Measurements from ENCODE around the gene CHRND. TPM values are rescaled to one million over a fixed set of nuclear protein-coding genes. Genes with fewer than 3 reads are reported as not detected.

Gene CHRND
- total and polyA plus RNA-seq, 3 donors from 2014 or later, result 0.16 to 0.63 (median 0.56) TPM

DNA sequence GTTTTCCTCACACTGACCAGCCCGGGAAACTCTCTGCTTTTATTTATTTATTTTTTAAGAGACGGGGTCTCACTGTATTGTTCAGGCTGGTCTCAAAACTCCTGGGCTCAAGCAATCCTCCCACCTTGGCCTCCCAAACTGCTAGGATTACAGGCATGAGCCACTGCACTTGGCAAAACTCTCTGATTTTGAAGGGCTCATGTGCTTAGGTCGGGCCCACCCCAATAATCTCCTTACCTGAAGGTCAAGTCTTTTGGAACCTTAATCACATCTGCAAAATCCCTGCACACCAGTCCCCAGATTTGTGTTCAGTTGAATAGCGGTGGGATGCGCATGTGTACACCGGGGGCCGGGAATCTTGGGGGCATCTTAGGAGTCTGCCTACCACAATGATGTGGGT, 30.7 kb upstream of the CHRND start:
- Histone ChIP-seq H3K27ac (no peak overlapping the region), H3K4me1 (no peaks in the 10 kb centered on the region), H3K27me3 (no peaks in the 10 kb centered on the region), H3K9me3 (no peaks in the 10 kb centered on the region), H3K4me3 (no peak overlapping the region), H3K36me3 (ENCODE audit: low read depth, missing control alignments) (no peaks in the 10 kb centered on the region)
- intact Hi-C loops (cut with DNase I; ENCODE audit: low total_unique reads), result no loop called here
- 88 to 93% methylated on average over 7 of the region's 7 CpGs for WGBS, 2 donors
- DNase-seq, result no peak
- TF ChIP-seq, protein P1, sequence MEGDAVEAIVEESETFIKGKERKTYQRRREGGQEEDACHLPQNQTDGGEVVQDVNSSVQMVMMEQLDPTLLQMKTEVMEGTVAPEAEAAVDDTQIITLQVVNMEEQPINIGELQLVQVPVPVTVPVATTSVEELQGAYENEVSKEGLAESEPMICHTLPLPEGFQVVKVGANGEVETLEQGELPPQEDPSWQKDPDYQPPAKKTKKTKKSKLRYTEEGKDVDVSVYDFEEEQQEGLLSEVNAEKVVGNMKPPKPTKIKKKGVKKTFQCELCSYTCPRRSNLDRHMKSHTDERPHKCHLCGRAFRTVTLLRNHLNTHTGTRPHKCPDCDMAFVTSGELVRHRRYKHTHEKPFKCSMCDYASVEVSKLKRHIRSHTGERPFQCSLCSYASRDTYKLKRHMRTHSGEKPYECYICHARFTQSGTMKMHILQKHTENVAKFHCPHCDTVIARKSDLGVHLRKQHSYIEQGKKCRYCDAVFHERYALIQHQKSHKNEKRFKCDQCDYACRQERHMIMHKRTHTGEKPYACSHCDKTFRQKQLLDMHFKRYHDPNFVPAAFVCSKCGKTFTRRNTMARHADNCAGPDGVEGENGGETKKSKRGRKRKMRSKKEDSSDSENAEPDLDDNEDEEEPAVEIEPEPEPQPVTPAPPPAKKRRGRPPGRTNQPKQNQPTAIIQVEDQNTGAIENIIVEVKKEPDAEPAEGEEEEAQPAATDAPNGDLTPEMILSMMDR (IDR thresholded peaks at IDR 0.05), result no peak
- TF ChIP-seq POLR2A (IDR thresholded peaks at IDR 0.05), result no peak

- Histone ChIP-seq H3K4me1 (peaks cover 6% of the 10 kb centered on the region), H3K27me3 (no peaks in the 10 kb centered on the region), H3K9me3 (no peaks in the 10 kb centered on the region), H3K27ac (no peak overlapping the region), H3K4me3 (no peak overlapping the region), H3K36me3 (ENCODE audit: low read depth, missing control alignments) (no peaks in the 10 kb centered on the region)
- TF ChIP-seq, protein P1 (IDR thresholded peaks at IDR 0.05), result no peak
- no peak for TF ChIP-seq POLR2A (IDR thresholded peaks at IDR 0.05)
- no peak for DNase-seq
- intact Hi-C loops (cut with DNase I; ENCODE audit: low total_unique reads), result no loop called here
- 79 to 90% methylated on average over 4 to 20 of the region's 20 CpGs for WGBS, 2 donors
Observed at GRCh38 chr2:232496501-232497270, 29.3 kb upstream of the CHRND start.

GRCh38 chr2:232497348-232497747, 28.6 kb upstream of the CHRND start:
- H3K27ac ChIP-seq, result no peak overlapping the region
- TF ChIP-seq, protein P1 (IDR thresholded peaks at IDR 0.05), result no peak
- no peak for TF ChIP-seq POLR2A (IDR thresholded peaks at IDR 0.05)
- H3K27me3 ChIP-seq, result no peaks in the 10 kb centered on the region
- no peaks in the 10 kb centered on the region for H3K9me3 ChIP-seq
- intact Hi-C loops (cut with DNase I; ENCODE audit: low total_unique reads), result no loop called here
- H3K36me3 ChIP-seq (ENCODE audit: low read depth, missing control alignments), result no peaks in the 10 kb centered on the region
- DNase-seq, result no peak
- H3K4me3 ChIP-seq, result no peak overlapping the region
- H3K4me1 ChIP-seq, result peaks cover 12% of the 10 kb centered on the region
- WGBS, 2 donors, result 84 to 87% methylated on average over 8 to 13 of the region's 13 CpGs

- Histone ChIP-seq H3K4me3 (no peak overlapping the region), H3K27me3 (no peaks in the 10 kb centered on the region), H3K4me1 (peaks cover 20% of the 10 kb centered on the region), H3K27ac (no peak overlapping the region), H3K36me3 (ENCODE audit: low read depth, missing control alignments) (no peaks in the 10 kb centered on the region), H3K9me3 (no peaks in the 10 kb centered on the region)
- no peak for DNase-seq
- 94 to 95% methylated on average over 3 of the region's 3 CpGs for WGBS, 2 donors
- intact Hi-C loops (cut with DNase I; ENCODE audit: low total_unique reads), result no loop called here
- TF ChIP-seq, protein P1 (IDR thresholded peaks at IDR 0.05), result no peak
- TF ChIP-seq POLR2A (IDR thresholded peaks at IDR 0.05), result no peak
Observed at GRCh38 chr2:232498452-232498851, 27.5 kb upstream of the CHRND start.

- no peak for TF ChIP-seq POLR2A (IDR thresholded peaks at IDR 0.05)
- TF ChIP-seq, protein P1 (IDR thresholded peaks at IDR 0.05), result no peak
- Histone ChIP-seq H3K36me3 (ENCODE audit: low read depth, missing control alignments) (no peaks in the 10 kb centered on the region), H3K27ac (peak overlapping the region in 1 of 2 donors; percentile 36), H3K9me3 (no peaks in the 10 kb centered on the region), H3K4me3 (no peak overlapping the region), H3K4me1 (peaks cover 22% of the 10 kb centered on the region), H3K27me3 (no peaks in the 10 kb centered on the region)
- intact Hi-C loops (cut with DNase I; ENCODE audit: low total_unique reads), result no loop called here
- 50 to 61% methylated on average over 9 of the region's 9 CpGs for WGBS, 2 donors
- DNase-seq, result peak; percentile 43
Observed at GRCh38 chr2:232501331-232501771, 24.6 kb upstream of the CHRND start.

Measured in testis (tissue), 3 donors.